Activated T-cell treated with anti-CD3 and anti-CD28 coated beads for 24 hours (primary cell): ENCODE measurements around the gene ADGRV1.

Source experiments
- DNase-seq: peaks from one replicate; pipeline ENCODE4 v3.0.0-alpha.2; 2020; ENCODE audit warnings: low read depth

Gene ADGRV1

DNA sequence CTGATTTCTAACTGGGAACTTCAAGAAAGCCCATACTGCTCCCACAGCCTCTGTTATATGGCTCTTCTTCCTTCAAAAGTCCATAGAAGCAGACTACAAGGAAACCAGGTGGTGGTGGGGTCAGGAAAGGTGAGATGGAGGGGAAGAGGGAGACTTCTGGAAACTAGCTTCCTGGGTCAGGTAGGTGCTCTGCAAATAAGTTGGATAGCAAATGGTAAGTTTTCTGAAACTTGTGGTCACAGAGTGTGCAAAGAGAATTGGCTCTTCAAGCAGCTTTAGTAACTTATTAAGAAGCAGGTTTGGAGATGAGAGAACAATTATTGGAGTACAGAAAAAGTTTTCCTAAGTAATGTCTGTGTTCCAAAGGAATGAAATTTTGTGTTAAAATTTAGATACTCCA is 316.9 kb downstream of the ADGRV1 start:
- no peak for DNase-seq

DNA sequence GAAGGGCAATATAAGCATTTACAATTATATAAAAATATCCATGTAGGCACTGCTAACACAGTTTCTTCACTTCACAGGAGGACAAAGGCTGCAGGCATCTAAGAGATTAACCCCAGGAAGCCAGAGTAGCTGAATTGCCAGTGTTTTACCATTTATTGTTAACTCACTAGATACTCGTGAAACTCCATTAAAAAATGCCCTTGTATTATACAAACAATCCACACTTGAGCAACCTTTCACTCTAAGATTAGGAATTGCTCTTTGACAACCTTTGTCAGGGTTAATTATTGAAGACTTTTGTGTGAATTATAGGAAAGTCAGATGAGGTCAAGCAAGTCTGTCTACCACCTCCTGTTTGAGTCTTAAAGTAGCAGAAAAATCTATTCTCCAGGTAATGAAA is 317.8 kb downstream of the ADGRV1 start:
- no peak for DNase-seq

DNA sequence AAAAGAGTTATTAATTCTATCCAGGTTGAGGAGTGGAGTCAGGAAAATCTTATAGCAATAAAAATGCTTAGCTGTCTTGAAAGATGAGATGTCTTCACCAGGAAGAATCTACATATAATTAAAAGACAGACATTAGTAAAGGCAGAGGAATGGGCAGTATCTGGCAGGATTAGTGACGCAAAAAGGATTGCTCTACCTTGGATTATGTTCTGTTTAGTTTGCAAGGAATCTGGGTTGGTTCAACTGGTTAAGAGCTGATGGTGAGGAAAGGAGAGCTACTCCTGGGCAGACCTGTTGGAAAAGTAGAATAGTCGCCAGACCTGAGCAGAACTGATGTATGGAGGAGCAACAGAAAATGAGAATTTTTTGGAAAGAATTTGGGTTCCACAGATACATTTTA is 318.5 kb downstream of the ADGRV1 start:
- DNase-seq: no peak

DNA sequence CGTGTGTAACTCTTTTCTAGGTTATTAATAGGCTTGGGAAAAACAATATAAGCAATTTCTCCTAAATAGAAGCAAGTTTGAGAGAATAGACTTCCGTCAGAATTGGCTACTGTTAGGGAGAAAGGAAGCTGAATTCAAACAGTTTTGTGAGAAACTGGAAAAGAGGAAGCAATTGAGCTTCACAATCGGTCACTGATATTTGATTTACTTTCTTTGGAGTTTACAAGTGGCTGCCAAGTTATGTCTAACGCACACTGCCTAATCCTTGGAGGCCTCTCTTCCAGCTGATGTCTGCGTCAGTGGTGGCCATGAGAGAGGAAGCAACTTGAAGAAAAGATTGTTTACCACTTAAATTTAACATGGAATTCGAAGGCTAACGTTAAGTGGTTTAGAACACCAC is 319.5 kb downstream of the ADGRV1 start:
- no peak for DNase-seq

DNA sequence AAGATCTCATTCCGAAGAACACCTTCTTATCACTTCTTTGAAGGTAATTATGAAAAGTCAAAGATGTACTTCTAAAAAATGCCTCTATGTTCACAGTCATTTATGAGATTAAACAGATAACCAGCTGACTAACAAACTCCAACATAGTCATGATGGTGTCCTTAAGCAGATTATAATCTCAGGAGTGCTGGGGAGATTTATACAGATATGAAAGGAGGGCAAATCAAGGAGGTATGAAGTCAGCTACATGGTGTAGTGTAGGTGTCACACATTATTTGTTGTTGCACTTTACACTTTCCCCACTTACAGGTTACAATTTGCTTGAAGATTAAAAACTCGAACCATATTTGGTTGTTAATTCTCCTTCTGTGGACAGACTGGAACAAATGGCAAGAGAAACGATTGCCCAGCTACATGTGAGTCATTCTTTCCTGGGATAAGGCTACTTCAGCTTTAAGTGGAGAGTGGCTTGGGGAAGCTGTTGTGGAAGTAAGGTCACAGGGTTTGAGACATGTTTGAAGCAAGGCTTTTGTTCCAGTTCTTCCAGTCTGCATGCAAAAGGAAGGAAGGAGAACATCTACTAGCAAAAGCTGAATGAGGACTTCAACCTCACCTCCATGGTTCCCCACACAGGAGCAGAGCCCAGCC is 320.1 kb downstream of the ADGRV1 start:
- no peak for DNase-seq

DNA sequence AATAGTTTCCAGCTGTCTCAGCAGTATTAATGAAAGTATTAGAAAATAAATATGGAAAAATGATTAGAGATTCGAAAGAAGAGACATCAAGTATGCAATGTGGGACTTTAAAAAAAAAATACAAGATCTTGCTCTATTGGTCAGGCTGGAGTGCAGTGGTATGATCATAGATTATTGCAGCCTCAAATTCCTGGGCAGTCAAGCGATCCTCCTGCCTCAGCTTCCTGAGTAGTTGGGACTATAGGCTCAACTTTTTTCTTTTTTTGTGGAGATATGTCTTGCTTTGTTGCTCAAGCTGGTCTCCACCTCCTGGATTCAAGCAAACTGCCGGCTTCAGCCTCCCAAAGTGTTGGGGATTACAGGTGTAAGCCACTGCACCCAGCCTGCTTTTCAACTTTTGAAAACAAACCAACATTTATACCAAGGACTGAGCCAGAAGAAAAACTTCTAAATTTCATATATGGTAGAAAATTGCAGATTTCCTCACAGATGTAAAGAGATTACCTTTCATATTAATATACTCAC is 323.1 kb downstream of the ADGRV1 start:
- no peak for DNase-seq

DNA sequence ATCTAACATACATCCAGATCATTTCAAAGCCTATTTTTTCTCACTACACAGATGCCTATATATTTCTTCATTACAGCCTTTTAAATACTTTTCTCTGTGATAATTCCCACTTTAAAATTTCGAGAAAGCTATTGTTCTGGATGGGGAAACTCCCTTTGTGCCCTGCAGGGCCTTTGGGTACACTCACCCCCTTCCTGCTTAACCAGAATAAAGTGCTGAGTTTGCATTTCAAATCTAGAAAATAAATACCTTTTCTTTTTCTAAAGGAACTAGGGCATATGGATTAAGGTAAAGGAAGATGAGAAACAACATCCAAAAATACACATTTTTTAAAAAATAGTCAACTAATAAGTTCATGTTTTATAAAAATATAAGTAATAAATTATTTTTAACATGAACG is 323.9 kb downstream of the ADGRV1 start:
- DNase-seq: no peak

DNA sequence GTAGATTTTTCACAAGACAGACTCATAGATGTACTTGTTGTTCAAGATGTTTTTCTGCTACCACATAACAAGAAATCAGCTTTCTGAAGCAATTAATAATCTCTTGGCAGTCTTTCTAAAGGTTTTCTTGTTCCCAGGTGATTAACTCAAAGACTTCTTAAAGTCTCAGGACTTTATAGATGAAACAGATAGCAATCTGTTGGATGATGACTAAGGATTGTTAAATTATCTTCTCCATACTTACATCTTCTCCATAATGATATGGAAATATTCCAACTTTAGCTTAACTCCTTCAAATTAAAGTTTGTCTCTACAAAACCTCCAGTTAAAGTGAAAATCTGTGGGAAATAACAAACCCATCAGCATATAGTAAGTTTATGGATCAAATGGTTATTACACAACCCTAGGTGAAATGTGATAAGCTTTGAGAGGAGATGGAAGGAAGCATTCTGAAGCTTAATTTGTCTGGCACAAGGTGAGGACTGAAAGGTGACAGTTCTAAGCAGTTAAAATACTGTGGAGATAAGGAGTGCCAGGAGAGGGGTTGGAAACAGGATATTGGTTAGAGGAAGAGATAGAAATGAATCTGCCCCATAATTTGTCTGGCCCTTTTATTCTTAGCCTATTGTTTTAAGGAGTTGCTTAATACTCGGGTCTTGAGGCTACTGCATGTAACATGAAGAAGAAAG is 326.7 kb downstream of the ADGRV1 start:
- no peak for DNase-seq

DNA sequence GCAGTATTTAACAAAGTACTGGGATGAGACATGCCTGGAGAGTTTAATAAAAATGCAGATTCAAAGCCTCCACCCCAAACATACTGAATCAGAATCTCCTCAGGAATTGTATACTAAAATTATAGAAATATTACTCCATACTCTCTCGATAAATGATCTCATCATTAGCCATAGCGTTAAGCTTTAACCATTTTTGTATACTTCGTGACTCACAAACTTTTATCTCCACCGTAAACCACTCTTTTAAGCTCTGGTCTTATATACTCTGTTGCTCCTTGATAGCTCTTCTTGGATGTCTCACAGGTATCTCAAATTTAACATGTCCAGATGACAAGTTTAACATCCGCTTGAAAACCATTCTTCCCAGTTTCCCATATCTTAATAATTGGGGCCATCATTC is 327.8 kb downstream of the ADGRV1 start:
- no peak for DNase-seq

DNA sequence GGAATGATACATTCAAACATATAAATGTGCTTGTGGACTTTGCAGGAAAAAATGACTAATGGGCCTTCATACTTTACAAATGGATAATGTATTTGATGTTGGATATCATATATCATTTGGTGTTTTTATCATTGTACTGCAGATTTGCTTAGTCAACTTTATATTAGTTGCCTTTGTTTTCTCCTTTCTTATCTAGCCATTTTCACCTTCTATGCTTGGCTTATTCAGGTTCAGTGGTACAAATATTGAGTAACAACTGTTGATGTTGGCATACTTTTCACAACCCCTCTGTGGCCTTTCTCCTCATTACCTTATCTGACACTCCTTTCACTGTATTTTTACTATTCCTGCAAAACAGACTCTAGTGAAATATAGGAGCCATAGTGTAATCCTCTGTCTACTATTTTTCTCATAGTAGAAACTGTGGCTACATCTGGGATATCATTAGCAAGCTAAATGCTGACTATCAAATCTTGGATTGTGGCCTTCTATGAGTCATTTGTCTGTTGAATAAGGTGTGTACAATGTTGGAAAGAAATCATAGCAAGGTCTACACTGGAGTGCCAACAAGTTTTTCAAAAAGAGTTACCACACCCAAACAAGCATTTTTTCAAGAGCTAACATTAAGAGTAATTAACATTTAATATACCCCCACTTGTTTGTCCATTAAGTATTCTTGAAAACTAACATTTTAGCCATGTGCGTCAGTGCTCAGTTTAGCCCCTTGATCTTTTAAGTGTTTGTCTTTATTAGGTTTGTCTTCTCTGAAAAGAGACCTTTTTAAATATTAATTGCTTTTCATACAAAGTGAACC is 330.1 kb downstream of the ADGRV1 start:
- no peak for DNase-seq

DNA sequence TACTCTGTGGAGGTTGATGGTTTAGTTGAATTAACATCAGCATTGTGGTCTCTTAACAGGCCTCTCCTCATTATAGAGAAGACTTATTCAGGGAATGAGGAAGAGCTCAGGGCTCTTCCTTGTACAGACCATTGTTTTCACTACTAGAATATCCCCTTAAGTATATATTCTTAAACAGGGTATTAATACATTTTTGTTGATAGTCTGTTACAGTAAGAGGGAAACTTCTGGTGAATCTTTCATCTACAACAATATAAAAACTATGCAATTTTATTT is 330.7 kb downstream of the ADGRV1 start:
- DNase-seq: no peak

DNA sequence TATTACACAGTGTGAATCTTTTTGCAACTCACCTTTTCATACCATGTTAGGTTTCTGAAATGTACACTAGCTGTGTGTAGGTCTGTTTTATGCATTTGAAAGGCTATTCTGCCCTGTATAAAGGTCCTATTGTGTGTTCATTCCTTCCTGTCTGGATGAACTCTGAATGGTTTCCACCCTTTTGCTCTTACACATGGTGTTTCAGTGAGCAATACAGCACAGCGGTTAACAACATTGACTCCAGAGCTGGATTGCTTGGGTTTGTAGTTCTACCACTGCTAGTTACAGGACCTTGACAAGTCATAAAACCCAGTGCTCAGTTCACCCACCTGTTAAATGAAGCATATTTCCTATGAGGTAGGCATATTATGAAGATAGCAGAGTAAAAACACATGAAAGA is 331.6 kb downstream of the ADGRV1 start:
- no peak for DNase-seq

DNA sequence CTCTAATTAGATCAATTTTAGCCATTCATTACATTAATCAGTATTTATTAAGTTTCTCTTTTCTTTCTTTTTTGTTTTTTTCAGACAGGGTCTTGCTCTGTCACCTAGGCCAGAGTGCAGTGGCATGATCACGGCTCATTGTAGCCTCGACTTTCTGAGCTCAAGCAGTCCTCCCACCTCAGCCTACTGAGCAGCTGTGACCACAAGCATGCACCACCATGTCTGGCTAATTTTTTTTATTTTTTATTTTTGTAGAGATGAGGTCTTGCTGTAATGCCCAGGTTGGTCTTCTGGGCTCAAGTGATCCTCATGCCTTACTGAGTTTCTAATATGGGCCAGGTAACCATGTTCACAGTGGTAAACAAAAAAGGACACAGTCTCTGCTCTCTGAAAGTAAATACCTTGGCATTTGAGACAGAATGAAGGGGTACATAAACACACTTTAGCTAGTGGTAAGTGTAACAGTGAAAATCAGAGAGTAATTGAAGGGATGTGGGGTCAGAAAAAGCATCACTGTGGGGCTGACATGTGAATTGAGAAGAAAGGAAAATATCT is 336.3 kb downstream of the ADGRV1 start:
- no peak for DNase-seq

DNA sequence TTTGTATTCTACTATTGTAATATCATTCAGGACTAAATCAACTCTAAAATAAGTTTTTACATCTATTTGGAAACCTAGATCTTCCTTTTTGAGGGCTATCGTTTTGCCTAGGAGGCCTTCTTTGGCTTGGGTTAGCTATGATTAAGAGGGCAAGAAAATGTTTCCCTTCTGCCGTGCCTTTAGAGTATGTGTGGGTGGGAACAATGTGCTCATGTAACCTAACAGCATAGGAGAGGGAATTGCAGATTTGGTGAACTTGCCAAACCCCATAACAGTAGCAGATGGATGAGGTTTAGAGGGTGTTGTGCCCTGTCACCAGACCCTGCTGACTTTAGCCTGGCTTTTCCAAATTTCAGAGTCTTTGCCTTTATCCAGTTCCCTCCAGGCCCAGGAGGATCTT is 339.0 kb downstream of the ADGRV1 start:
- DNase-seq: no peak

DNA sequence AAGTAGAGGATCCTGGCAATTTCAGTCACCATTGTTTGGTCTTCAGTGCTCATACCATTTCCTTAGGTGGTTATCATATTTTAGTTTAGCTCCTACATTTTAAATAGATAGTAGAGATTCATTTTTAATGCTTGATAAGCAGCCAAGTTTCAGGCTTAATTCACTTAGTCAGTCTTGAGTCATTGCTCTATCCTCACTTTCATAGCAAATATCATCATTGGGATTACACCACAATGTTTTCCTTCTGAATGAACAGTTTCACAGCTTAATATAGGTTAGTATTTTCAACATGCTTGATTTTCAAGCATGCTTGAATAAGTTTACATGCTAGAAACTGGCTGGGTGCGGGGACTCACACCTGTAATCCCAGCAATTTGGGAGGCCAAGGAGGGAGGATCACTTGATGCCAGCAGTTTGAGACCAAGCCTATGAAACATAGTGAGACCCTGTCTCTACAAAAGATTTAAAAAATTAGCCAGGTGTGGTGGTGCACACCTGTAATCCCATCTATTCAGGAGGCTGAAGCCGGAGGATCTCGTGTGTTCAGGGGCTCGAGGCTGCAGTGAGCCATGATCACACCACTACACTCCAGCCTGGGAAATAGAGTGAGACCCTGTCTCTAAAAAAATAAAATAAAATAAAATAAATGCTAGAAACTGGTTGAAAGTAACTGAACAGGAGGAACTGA is 339.9 kb downstream of the ADGRV1 start:
- DNase-seq: no peak

DNA sequence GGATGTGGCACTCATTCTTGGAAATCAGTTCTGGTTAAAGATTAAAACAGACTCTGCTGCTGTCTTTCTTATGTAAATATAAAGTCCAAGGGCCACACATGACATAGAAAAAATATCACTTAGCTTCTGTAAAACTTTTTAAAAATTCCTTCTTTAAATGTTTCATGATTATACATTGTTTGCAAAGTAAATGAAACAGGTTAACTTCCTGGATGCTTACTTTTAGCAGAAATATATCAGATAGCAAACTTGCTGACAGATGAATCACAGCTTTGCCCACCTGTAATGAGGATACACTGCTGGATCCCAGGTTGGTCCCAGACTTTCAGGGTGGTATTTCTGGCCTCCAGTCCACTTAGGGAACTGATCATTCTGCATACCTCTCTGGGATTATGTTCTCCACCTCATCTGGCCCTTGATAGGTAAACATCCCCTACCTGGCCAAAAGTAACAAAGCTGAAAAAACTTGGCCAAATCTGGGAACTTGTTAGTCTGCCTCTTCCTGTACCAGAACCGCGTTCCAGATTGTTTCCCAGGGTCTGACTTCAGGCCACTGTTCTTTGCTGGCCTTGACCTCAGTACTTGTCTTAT is 340.5 kb downstream of the ADGRV1 start:
- no peak for DNase-seq

DNA sequence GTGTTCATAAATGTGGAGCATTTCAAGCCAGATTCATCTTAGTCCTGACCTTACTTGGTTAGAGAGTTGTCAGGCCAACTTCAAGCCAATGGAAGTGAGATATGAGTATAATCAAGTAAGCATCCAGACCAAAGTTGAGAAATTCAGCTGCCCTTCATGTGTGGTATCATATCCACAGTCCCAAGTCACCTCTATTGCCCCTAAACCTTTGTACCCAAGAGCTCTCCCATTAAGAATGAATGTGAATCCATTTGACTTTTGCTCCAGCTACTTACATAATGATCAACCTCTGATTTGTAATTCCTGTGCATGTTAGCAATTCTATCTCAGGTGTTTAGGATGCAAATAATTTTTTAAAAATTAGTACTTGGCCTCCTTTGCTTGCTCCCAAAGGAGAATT is 342.7 kb downstream of the ADGRV1 start:
- DNase-seq: no peak

DNA sequence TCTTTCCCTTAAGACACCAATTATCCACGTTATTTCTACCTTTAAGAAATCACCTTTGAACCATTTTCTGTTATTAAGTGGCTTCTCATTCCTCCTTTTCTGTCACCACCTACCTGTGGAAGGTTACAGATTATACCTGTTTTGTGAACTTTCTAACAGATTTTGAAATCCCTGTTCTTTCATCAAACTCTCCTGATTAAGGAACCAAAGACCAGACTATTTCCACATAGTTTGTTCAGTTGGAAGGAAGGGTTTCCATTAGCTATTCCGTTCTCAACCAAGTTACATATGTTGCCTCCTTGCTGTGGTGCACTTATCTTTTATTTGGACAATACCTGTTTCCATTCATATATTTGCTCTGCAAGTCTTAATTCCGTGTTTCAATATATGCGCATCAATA is 343.6 kb downstream of the ADGRV1 start:
- no peak for DNase-seq

DNA sequence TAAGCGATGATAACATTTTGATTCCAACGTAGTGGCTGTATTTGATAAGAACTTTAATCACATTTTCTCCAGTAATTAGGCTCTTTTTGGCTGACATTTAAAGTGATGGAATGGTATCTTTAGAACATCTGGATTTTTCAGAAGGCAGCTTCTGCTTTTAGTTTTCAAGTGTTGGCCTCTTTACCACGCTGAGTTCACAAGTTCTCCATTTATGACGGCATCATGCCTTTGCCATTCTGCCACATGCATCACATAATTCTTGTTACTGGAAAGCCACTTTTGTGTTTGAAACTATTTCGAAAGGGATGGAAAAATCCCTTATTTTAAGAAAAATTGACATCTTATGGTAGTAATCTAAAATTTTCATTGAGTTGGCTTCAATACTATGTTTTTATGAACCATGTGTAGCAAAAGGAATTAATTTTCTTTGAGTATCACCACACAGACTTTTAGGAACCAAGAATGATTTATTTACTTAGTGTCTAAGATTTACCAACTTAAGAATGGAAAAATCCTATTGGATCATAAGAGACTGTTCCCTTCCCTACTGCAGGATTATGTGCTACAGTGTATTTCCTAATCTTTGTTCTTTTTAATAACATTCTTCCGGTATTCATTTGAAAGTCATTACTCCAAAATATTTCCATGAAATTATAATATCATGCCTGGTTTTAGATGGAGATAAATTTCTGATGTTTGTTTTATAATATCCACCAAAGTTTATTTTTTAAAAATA is 344.2 kb downstream of the ADGRV1 start:
- DNase-seq: no peak

DNA sequence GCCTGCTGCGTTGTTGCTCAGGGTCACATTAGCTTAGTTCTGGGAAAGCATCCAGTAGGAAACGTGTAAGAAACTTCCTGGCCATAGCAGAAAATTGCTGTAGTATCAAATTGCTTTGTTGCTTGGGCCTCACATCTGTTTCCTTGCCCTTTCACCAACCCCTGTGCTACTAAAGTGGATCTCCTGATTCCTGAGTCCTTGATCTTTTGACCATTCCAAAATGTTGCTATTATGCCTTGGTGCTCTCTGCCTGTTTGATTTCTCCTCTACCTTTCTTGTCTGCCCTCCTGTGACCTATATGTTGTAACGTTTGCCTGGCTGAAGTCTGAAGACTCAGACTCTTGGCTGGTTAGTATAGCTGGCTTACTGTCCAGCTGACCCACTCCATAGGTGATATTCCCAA is 350.5 kb downstream of the ADGRV1 start:
- DNase-seq: no peak

DNA sequence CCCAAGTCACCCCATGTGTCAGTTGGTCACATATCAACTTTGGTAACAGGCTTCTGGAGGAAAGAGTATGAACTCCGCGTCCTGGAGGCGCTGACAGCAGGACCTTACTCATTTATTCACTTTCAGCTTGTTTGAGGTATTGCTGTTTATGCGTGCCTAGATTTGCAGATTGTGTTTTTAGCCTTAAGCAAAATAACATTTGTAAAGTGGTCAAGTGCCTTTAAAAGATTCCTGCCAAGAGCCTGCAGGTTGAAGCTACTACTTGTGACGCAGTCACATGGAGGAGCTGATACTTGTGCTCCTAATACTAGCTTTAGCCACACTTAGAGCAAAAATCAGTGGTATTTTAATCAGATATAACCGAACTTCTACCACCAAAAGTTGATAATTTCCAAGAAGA is 351.3 kb downstream of the ADGRV1 start:
- no peak for DNase-seq
